ENCODE measurements around the gene ZBTB18. TPM values are rescaled to one million over a fixed set of nuclear protein-coding genes. Genes with fewer than 3 reads are reported as not detected.

The ZBTB18 gene
- polyA plus RNA-seq, 1 of the 3 experiments (the other 2 are of a cell fraction): 19.3 TPM

GRCh38 chr1:244046907-244047611, 4.0 kb upstream of the ZBTB18 start (continued):
- TF ChIP-seq IRF3 (IDR thresholded peaks at IDR 0.05; ENCODE audit: low read depth, low read length) (no peak), MAX (IDR thresholded peaks at IDR 0.05; ENCODE audit: low read depth) (no peak), GATA2 (CRISPR knock-in tag; IDR thresholded peaks at IDR 0.05) (no peak), TCF12 (IDR thresholded peaks at IDR 0.05) (peak; percentile 19; the same call in 1 of the 2 replicates)

GRCh38 chr1:244047621-244048255, 3.3 kb upstream of the ZBTB18 start:
- POLR2A ChIA-PET: interaction anchor here (0.5 kb wide), 1 partner anchor 334 kb away, joined by 3 read pairs; no protein-coding TSS in a partner anchor
- TF ChIP-seq SMC3 (IDR thresholded peaks at IDR 0.05; ENCODE audit: low read depth, low read length) (no peak), POLR2AphosphoS5 (IDR thresholded peaks at IDR 0.05; ENCODE audit: low read depth, low read length) (peak; percentile 73), NFIC (IDR thresholded peaks at IDR 0.05; ENCODE audit: borderline replicate concordance) (0 out of 2 replicates have a peak, but pooled peaks have one; percentile 5), USF2 (IDR thresholded peaks at IDR 0.05; ENCODE audit: borderline replicate concordance, low read depth, low read length) (no peak), JUND (IDR thresholded peaks at IDR 0.05) (no peak), FOXJ3 (CRISPR knock-in tag; IDR thresholded peaks at IDR 0.05) (no peak), FOXM1 (IDR thresholded peaks at IDR 0.05; ENCODE audit: low read depth) (no peak), MAX (IDR thresholded peaks at IDR 0.05; ENCODE audit: low read depth) (peak; percentile 11; the same call in 1 of the 2 replicates), NRF1 (IDR thresholded peaks at IDR 0.05; ENCODE audit: low read depth, low read length) (0 out of 2 replicates have a peak, but pooled peaks have one; percentile 12), TAF1 (IDR thresholded peaks at IDR 0.05; ENCODE audit: borderline replicate concordance, low read depth, low read length) (peak; percentile 63; the same call in 1 of the 2 replicates), TEAD4 (IDR thresholded peaks at IDR 0.05; ENCODE audit: borderline replicate concordance, insufficient read depth) (no peak), PBX3 (IDR thresholded peaks at IDR 0.05) (no peak), FOSL2 (IDR thresholded peaks at IDR 0.05; ENCODE audit: borderline replicate concordance, low read depth) (no peak), SIN3A (IDR thresholded peaks at IDR 0.05; ENCODE audit: borderline replicate concordance, low read depth, low read length) (0 out of 2 replicates have a peak, but pooled peaks have one; percentile 28), MXI1 (IDR thresholded peaks at IDR 0.05; ENCODE audit: low read depth, low read length) (peak; percentile 57; the same call in 1 of the 2 replicates), RAD21 (IDR thresholded peaks at IDR 0.05; ENCODE audit: low read length) (no peak), RCOR1 (IDR thresholded peaks at IDR 0.05; ENCODE audit: low read length) (no peak), RFX5 (IDR thresholded peaks at IDR 0.05; ENCODE audit: low read length) (peak; percentile 58; the same call in 1 of the 2 replicates)
- Histone ChIP-seq H3K4me2 (peak overlapping the region; percentile 88), H4K20me1 (ENCODE audit: insufficient read depth) (peaks cover 13% of the 10 kb centered on the region), H3K36me3 (replicated peaks in 1 of 2; ENCODE audit: control insufficient read depth in 1 of 2, insufficient read depth in 2 of 2, low read length in 1 of 2) (peaks cover 0 to 3% of the 10 kb centered on the region in 2 experiments), H3K4me1 (ENCODE audit: control insufficient read depth in 1 of 2, insufficient read depth in 2 of 2, low read depth in 1 of 2, low read length in 1 of 2) (peaks cover 16 to 36% of the 10 kb centered on the region in 2 experiments; a peak in 3 of 4 replicates), H3F3A (replicated peaks; ENCODE audit: insufficient read depth) (peaks cover 6% of the 10 kb centered on the region), H3K79me2 (ENCODE audit: insufficient read depth) (peaks cover 35% of the 10 kb centered on the region), H3K9me2 (no peaks in the 10 kb centered on the region), H3K27ac (ENCODE audit: low read depth in 2 of 2, low read length in 1 of 2) (peak overlapping the region; percentile 93 to 99), H3K9me3 (no peaks in the 10 kb centered on the region), H3K9ac (peak overlapping the region; percentile 92), H3K27me3 (ENCODE audit: insufficient read depth) (no peaks in the 10 kb centered on the region), H3K4me3 (ENCODE audit: low read depth in 2 of 2, low read length in 1 of 2) (peak overlapping the region; percentile 66 to 86), H2AFZ (ENCODE audit: low read depth) (peak overlapping the region; percentile 42)
- DNase-seq: no peak
- WGBS (ENCODE audit: low lambda C conversion rate): 2% methylated on average over 27 of the region's 54 CpGs
- CTCF ChIA-PET: interaction anchor here (0.6 to 1.0 kb wide), 2 partner anchors 221 to 704 kb away, joined by 3 read pairs; no protein-coding TSS in a partner anchor

All from SK-N-SH (cell line).